SK-N-MC (cell line): Measurements from ENCODE around the gene OTULIN.

Experiments
- DNase-seq: peaks from one replicate; pipeline ENCODE4 v3.0.0-alpha.2; 2011; ENCODE audit warnings: low read depth, low spot score
- H3K27ac ChIP-seq: fragments of 200-600 bp; sonication (generic); 2 replicates; pipeline ENCODE4 v1.5.1; 2016; ENCODE audit warnings: mixed run types
- H3K36me3 ChIP-seq: fragments of 200-600 bp; sonication (generic); 2 replicates; pipeline ENCODE4 v1.6.1; 2017; ENCODE audit warnings: antibody characterized with exemption, low read length, mixed read lengths; ENCODE audit not compliant: insufficient read depth
- H3K4me3 ChIP-seq: fragments of 200-600 bp; sonication (generic); 2 replicates; pipeline ENCODE4 v1.5.1; 2016
- H3K9ac ChIP-seq: fragments of 200-600 bp; sonication (generic); 2 replicates; pipeline ENCODE4 v1.8.0; 2017; ENCODE audit warnings: mixed run types, mixed read lengths; ENCODE audit not compliant: insufficient read length
- H3K9me3 ChIP-seq: fragments of 200-600 bp; sonication (generic); 2 replicates; pipeline ENCODE4 v1.6.1; 2017; ENCODE audit warnings: low read depth, mild to moderate bottlenecking, antibody characterized with exemption, low read length, moderate library complexity, mixed read lengths
- EZH2 ChIP-seq: fragments of 200-600 bp; sonication (generic); IDR thresholded peaks from one replicate; pipeline ENCODE4 v1.6.1; 2017; ENCODE audit warnings: antibody characterized with exemption
- FOXP2 ChIP-seq: optimal IDR thresholded peaks from 2 replicates; pipeline ENCODE3; 2011; ENCODE audit warnings: mild to moderate bottlenecking, moderate library complexity; ENCODE audit not compliant: insufficient read depth; ENCODE audit errors: extremely low read length, control extremely low read depth
- POLR2AphosphoS5 ChIP-seq: IDR thresholded peaks from 2 replicates; pipeline ENCODE4 v1.6.1; 2012; ENCODE audit warnings: mild to moderate bottlenecking, low read depth, low read length, borderline replicate concordance

Gene OTULIN

DNA sequence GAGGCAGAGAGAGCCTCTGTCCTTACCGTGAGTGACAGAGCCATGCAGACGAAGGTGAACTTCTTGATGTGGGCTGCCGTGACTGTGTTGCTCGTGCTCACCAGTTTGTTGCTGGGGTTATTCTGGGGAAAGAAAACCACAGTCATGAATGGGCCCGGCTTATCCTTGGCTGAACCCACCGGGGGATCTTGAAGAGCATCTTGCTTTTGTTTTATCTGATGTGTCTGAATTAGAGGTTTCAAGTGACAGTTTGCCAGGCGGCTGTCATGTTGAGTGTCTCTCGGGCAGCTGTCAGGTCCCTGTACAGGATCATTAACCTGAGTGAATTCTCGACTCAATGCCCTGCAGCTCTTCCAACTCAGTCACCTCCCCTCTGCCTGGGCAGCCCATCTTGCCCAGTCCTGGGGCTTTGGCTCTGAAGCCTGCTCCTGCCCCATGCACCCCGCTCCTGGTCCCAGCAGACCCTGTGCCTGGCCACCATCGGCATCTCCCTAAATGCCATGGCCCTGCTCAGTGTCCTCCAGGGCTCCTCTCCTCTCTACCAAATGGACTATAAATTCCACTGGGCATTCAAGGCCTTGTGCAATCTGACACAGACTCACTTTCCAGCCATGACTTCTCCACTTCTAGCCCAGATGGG, 77.4 kb downstream of the OTULIN start:
- H3K27ac ChIP-seq: no peak overlapping the region
- H3K4me3 ChIP-seq: no peak overlapping the region
- H3K36me3 ChIP-seq: no peaks in the 10 kb centered on the region
- H3K9ac ChIP-seq: no peak overlapping the region
- DNase-seq: no peak
- TF ChIP-seq POLR2AphosphoS5: no peak
- no peak for TF ChIP-seq EZH2
- TF ChIP-seq FOXP2: no peak
- H3K9me3 ChIP-seq: no peaks in the 10 kb centered on the region

DNA sequence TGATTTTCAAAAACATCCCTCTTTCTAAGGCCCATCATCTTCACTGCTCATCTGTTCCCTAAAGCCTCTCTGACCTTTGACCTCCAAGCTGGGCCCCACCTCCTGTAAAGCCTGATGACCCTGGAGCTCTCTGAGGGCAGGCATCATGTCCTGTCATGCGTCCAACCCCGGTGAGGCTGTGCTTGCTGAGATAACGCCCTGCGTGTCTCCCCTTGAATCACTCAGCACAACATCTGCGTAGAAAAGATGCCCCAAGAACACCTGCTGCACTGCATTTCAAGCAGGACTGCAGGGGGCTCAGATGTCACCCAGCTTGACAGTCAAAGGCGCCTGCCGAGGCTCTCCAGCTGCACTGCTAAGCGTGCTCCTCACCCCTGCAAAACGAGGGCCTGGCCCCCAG, 78.0 kb downstream of the OTULIN start:
- Histone ChIP-seq H3K27ac (no peak overlapping the region), H3K36me3 (no peaks in the 10 kb centered on the region)

DNA sequence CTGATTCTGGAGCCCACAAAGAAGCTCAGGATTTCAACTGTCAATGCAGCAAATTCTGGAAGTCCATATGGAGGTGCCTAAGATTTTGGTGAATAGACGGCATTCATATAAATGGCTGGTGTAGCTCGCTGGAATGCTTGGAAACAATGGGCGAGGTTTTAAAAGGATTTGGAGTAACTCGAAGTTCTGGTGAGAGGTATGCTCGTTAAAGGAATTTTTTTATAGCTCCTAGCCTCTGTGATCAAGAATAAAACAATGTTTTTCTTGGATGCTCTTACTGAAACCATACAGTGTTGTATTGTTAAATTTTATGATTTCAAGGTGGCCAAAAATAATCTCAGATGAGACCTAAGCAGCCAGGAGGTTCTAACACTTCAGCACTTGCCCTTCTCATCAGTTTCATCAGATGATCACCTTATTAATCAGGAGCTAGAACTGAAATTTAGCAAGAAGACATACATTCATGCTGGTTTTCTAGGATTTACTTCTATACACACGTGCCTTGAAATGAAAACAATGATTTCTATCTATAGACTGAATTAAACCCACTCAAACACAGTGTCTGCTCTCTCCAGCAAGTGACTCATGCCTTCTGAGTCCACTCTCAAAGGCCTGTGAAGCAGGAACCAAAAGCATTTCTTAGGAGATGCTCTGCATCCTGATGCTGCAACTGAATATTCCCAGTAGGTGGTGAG, 79.2 kb downstream of the OTULIN start:
- Histone ChIP-seq H3K4me3 (no peak overlapping the region), H3K9me3 (no peaks in the 10 kb centered on the region), H3K36me3 (no peaks in the 10 kb centered on the region), H3K27ac (no peak overlapping the region), H3K9ac (no peak overlapping the region)
- no peak for DNase-seq
- no peak for TF ChIP-seq FOXP2
- no peak for TF ChIP-seq EZH2
- no peak for TF ChIP-seq POLR2AphosphoS5

More for the DNA sequence above, 78.0 kb downstream of the OTULIN start:
- H3K9ac ChIP-seq: no peak overlapping the region
- TF ChIP-seq EZH2 (no peak), POLR2AphosphoS5 (no peak), FOXP2 (no peak)
- H3K4me3 ChIP-seq: no peak overlapping the region
- H3K9me3 ChIP-seq: no peaks in the 10 kb centered on the region
- DNase-seq: no peak

DNA sequence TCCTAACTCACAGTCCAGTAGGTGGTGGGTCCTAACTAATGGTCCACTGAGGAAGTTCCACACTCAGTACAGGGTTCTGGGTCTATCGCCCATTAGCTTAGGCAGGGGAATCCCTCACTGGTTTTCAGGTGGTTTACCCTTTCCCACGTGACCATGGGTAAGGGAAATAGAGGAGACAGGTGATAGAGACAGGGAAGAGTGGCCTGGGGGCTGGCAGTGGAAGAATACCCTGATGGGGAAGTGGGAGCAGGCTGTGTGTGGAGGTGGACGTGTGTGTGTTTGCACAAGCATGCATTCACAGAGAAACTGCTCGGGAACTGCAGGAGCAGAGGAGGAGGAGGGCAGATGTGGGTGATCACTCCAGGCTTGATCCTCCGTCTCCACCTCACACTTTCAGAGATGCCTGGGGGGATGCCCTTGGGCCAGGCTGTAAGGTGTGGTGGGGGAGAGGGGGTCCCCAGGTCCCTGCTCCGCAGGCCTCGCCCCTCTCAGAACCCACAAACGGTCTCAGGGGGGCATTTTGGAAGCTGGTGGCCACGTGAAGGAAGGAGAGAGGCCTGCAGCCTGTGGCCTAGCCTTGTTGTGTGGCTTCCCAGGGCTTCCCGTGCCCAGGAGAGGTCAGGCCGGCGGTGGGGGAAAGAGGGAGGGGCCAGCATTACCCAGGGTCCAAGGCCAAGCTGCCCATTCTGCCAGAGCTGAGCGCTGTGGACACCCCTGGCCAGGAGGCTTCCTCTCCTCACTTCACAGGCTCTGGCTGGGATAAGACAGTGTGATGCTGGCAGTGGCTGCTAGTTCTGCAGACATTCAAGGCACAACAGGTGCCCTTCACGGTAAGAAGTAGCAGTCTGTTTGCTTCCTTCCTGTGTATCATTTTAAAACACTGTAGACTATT, 80.0 kb downstream of the OTULIN start:
- H3K9me3 ChIP-seq: no peaks in the 10 kb centered on the region
- no peak for TF ChIP-seq EZH2
- no peak for TF ChIP-seq FOXP2
- TF ChIP-seq POLR2AphosphoS5: no peak
- H3K27ac ChIP-seq: no peak overlapping the region
- no peak overlapping the region for H3K4me3 ChIP-seq
- no peak overlapping the region for H3K9ac ChIP-seq
- no peak for DNase-seq
- H3K36me3 ChIP-seq: no peaks in the 10 kb centered on the region

DNA sequence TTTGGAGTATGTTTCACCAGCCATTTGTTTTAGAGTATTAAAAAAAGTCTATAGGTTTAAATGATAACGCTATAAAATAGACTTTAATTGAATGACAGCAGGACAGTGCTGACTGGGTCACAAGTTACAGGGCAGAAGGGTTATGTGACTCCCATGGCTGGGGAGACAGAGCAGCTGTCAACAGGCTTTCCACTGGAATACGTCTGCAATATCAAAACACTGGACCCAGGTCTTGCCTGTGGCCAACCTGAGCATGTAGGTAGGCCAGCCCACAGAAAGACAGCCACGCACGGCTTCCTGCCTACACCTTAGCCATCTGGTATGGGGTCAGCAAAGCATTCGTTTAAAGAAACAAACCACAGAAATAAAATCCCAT, 80.7 kb downstream of the OTULIN start:
- H3K27ac ChIP-seq: no peak overlapping the region
- no peaks in the 10 kb centered on the region for H3K36me3 ChIP-seq
- no peak overlapping the region for H3K9ac ChIP-seq
- TF ChIP-seq POLR2AphosphoS5: no peak
- TF ChIP-seq EZH2: no peak
- no peak for TF ChIP-seq FOXP2
- no peaks in the 10 kb centered on the region for H3K9me3 ChIP-seq
- H3K4me3 ChIP-seq: no peak overlapping the region
- no peak for DNase-seq

DNA sequence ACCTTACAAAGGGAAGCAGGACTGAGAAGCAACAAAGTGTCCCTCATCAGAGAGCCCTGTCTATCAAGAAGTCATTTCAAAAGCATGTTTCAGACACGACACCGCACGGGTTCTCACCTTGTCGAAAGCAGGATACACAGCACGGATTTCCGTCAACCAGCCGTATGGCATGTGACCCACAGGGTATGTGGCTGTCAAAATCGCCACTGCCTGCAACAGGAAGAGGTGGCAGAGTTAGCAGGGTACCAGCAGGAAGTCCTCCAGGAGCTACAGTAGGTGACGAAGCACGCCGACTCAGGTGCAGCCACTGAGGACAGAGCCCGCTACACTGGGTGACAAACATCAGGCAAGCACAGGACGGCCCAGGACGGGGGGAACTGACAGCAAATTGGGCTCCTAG, 81.2 kb downstream of the OTULIN start:
- H3K27ac ChIP-seq: no peak overlapping the region
- DNase-seq: no peak
- H3K36me3 ChIP-seq: no peaks in the 10 kb centered on the region
- H3K4me3 ChIP-seq: no peak overlapping the region
- no peak overlapping the region for H3K9ac ChIP-seq
- no peaks in the 10 kb centered on the region for H3K9me3 ChIP-seq
- no peak for TF ChIP-seq FOXP2
- no peak for TF ChIP-seq POLR2AphosphoS5
- TF ChIP-seq EZH2: no peak

DNA sequence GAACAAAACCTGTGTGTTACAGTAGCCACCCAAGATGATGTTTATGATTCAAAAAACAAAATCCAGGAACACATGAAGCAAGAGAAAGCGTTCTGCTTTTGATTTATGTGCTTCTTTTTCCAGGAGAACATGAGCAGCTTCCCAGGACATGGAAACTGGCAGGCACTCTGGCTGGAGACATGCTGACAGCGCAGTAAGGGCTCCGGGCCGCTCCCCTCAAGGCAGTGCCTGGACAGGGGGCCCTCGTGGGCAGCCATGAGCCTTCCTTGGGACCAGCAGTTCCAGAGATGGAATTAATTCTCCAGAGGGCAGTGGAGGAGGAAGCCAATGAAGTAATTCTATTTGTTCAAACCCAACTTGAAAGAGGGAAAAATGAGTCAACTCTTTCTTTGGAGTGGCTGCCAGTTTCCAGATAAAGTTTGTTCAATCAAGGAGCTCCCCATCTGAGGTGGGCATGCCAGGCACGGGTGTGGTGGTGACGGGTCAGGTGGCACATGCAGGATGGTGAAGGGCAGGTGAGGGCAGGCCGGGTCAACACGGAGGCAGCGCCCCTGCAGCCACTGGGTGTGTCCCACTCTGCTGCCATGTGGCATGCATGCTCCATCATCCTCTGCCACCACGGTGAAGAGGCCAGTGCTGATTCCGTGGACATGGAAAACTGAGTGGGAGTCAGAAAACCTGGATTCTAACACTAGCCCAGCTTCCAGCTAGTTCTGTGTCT, 83.8 kb downstream of the OTULIN start:
- Histone ChIP-seq H3K9ac (no peak overlapping the region), H3K27ac (no peak overlapping the region), H3K4me3 (no peak overlapping the region), H3K36me3 (no peaks in the 10 kb centered on the region), H3K9me3 (no peaks in the 10 kb centered on the region)
- TF ChIP-seq POLR2AphosphoS5 (no peak), EZH2 (no peak), FOXP2 (no peak)
- DNase-seq: no peak
